Activated CD8-positive, alpha-beta T cell treated with anti-CD3 and anti-CD28 coated beads for 36 hours (primary cell): ENCODE data around the gene LENEP. TPM values are rescaled to one million over a fixed set of nuclear protein-coding genes. Genes with fewer than 3 reads are reported as not detected.

Experiments
- ATAC-seq: fragments of 200-7000 bp; cut with Tn5 transposase; one replicate; pipeline ENCODE4 v1.10.0; 2021; ENCODE audit warnings: mild to moderate bottlenecking, moderate library complexity
- CTCF ChIA-PET: fragments of 350-600 bp; sonication (Branson Sonifier 250); formaldehyde crosslinking; loops from one replicate; lab custom pipeline; 2021; ENCODE audit warnings: antibody characterized with exemption; lab: Charles Lee
- POLR2A ChIA-PET: fragments of 350-600 bp; sonication (Branson Sonifier 250); formaldehyde crosslinking; loops from one replicate; lab custom pipeline; 2021; ENCODE audit warnings: antibody characterized with exemption; lab: Charles Lee
- DNase-seq: peaks from one replicate; pipeline ENCODE4 v3.0.0-alpha.2; 2020
- H3K27ac Mint-ChIP-seq: one replicate; pipeline ENCODE4 v1.8.0; 2021; ENCODE audit warnings: mild to moderate bottlenecking, mixed read lengths
- H3K27me3 Mint-ChIP-seq: one replicate; pipeline ENCODE4 v1.8.0; 2021; ENCODE audit warnings: mixed read lengths
- H3K36me3 Mint-ChIP-seq: one replicate; pipeline ENCODE4 v1.8.0; 2021; ENCODE audit warnings: low read depth, mixed read lengths
- H3K4me1 Mint-ChIP-seq: one replicate; pipeline ENCODE4 v1.8.0; 2021; ENCODE audit warnings: low read depth, mixed read lengths
- H3K4me3 Mint-ChIP-seq: one replicate; pipeline ENCODE4 v1.8.0; 2021; ENCODE audit warnings: mild to moderate bottlenecking, moderate library complexity, mixed read lengths
- H3K9me3 Mint-ChIP-seq: one replicate; pipeline ENCODE4 v1.8.0; 2021; ENCODE audit warnings: mixed read lengths
- CTCF ChIP-seq: fragments of 200-600 bp; IDR thresholded peaks from one replicate; pipeline ENCODE4 v1.8.0; 2022; ENCODE audit warnings: antibody characterized with exemption, mild to moderate bottlenecking
- intact Hi-C: fragments of 100-400 bp; cut with micrococcal nuclease; formaldehyde crosslinking; loops from one replicate; pipeline ENCODE4 v1.10.0; 2022
- total RNA-seq, 2 experiments: library from RNA; stranded (reverse); gene quantifications; one replicate each; pipeline ENCODE4 v1.2.3, GENCODE V29; 2021

LENEP gene, protein sequence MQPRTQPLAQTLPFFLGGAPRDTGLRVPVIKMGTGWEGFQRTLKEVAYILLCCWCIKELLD
- not detected for total RNA-seq

DNA sequence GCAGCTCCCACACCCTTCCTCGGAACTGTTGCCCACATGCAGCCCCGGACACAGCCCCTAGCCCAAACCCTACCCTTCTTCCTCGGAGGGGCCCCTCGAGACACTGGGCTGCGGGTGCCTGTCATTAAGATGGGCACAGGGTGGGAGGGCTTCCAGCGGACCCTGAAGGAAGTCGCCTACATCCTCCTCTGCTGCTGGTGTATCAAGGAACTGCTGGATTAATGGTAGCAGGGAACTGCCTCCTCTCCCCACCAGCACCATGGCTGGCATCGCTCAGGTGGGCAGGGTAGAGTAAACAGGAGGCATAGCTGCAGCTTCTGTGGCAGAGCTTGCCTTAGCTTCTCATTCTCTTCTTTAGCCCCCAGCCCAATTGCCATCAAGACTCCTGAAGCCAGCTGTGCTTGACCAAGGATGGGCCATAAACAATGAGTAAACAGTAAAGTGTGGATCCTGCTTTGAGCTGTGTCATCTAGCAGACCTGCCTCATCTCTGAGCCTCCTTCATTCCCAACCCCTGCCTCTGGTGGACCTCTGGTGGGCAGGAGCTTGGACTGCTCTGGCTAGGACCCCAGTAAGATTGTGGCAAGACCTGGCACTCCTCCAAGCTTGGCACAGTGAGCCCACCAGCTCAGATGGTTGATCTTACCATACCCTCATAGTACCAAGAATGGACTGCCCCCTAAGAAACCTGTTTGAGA is at the start of gene LENEP:
Gene LENEP, plus strand, starts transcription at position 15 of the 697 bp plus-strand sequence. Its CDS starts 22 bp downstream, at position 37.
- POLR2A ChIA-PET, result interaction anchor here (0.7 to 8.6 kb wide), 6 partner anchors 10 to 42 kb away, joined by 3 to 85 read pairs (median 3); partner anchors contain the start of genes CKS1B and FLAD1
- CTCF ChIA-PET, result interaction anchor here (0.7 to 3.1 kb wide), 9 partner anchors 10 to 91 kb away, joined by 3 to 25 read pairs (median 7); partner anchors contain the start of genes ADAM15, FLAD1 and PBXIP1
- H3K4me3 Mint-ChIP-seq, result no peak within 1 kb of the TSS
- peaks cover 10% of the 10 kb centered on the region for H3K36me3 Mint-ChIP-seq
- ATAC-seq, result no peak
- no peak for TF ChIP-seq CTCF
- intact Hi-C loops, result no loop called here
- H3K27me3 Mint-ChIP-seq, result no peaks in the 10 kb centered on the region
- H3K4me1 Mint-ChIP-seq, result peaks cover 29% of the 10 kb centered on the region
- no peak within 1 kb of the TSS for H3K27ac Mint-ChIP-seq
- no peak for DNase-seq
- no peaks in the 10 kb centered on the region for H3K9me3 Mint-ChIP-seq

DNA sequence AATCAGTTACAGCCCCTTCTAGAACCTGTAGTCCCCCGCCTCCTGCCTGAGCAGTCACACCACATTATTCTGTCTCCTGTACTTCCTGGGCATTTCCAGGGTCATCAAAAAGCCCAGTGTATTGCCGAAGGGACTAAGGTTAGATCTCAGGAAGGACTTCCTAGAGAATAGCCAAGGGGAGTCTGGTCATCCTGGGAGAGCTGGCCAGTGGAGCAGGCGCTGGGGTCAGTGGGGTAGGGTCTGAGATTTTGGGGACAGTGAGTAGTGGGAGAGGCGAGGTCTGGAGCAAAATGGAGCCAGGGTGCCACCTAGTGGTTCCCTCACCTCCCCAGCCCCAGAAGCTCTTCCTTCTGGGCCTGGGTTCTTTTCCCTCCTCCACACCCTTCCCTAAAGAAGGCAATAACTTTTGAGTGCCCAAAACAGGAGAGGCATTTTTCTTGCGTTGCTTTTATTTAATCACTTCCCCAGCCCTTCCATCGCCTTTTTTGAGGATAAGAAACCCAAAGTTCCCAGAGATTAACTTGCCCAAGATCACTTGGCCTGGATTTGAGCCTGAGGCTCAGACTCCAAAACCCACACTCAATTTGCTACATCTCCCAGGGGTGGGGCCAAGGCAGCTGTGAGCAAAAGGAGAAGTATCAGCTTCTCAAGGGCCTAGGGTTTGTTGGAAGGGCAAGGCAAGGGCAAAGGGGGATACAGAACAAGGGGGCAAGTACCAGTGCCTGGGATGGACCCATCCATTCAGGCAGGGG is 49.6 kb upstream of the LENEP start:
- Mint-ChIP-seq H3K4me3 (no peak overlapping the region), H3K36me3 (no peaks in the 10 kb centered on the region), H3K27ac (peak overlapping the region; percentile 92), H3K4me1 (peaks cover 55% of the 10 kb centered on the region), H3K27me3 (no peaks in the 10 kb centered on the region), H3K9me3 (no peaks in the 10 kb centered on the region)
- ATAC-seq, result no peak
- intact Hi-C loops, result no loop called here
- CTCF ChIA-PET, result interaction anchor here (0.7 to 1.9 kb wide), 27 partner anchors 9 to 399 kb away, joined by 3 to 12 read pairs (median 3); partner anchors contain the start of genes EFNA4 and SHC1
- TF ChIP-seq CTCF, result peak; percentile 92
- POLR2A ChIA-PET, result interaction anchor here (0.5 to 2.5 kb wide), 6 partner anchors 8 to 338 kb away, joined by 3 to 10 read pairs (median 4); partner anchors contain the start of genes FLAD1, PMVK and PYGO2
- peak; percentile 59 for DNase-seq

DNA sequence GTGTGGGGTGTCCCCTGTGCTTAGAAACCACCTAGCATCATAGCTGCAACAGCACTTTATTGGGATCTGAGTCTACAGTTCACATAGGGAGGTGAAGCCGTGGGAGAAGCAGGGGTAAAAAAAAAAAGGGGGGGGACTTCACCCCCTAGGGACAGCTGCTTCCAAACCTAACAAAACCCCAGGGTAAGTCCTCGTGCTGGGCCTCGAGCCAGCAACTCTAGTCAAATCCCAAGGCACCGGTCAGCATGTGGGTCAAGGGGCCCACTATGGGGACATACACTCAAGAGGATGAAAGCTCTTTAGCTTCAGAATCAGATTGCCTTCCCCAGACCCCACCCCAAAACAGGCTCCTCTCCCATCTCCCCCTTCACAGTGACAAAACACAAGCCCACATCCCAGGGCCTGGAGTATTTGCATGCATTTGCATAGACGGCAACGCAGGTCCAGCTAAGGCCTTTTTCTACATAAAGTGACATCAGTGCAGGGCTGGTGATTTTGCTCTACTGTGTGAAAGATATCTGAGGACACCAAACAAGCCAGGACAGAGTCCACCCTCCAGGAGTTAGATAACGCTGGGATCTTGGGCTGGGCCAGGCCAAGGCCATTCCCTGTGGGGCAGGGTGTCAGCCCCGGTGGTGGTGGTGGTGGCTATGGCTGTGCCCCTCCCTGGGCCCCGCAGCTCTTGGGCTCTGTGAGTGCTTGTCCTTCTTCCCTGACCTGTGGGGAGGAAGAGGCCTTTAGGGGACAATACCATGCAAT is 48.8 kb upstream of the LENEP start:
- no peaks in the 10 kb centered on the region for H3K36me3 Mint-ChIP-seq
- no peak overlapping the region for H3K4me3 Mint-ChIP-seq
- H3K27me3 Mint-ChIP-seq, result no peaks in the 10 kb centered on the region
- H3K27ac Mint-ChIP-seq, result peak overlapping the region; percentile 92
- intact Hi-C loops, result no loop called here
- POLR2A ChIA-PET, result interaction anchor here (0.5 to 2.5 kb wide), 6 partner anchors 9 to 339 kb away, joined by 3 to 10 read pairs (median 4); partner anchors contain the start of genes FLAD1, PMVK and PYGO2
- TF ChIP-seq CTCF, result no peak
- H3K9me3 Mint-ChIP-seq, result no peaks in the 10 kb centered on the region
- H3K4me1 Mint-ChIP-seq, result peaks cover 51% of the 10 kb centered on the region
- DNase-seq, result no peak
- ATAC-seq, result no peak
- CTCF ChIA-PET, result interaction anchor here (0.7 to 1.9 kb wide), 27 partner anchors 10 to 400 kb away, joined by 3 to 12 read pairs (median 3); partner anchors contain the start of genes EFNA4 and SHC1

- H3K27me3 Mint-ChIP-seq, result no peaks in the 10 kb centered on the region
Observed at GRCh38 chr1:154945160-154945961, 48.0 kb upstream of the LENEP start.

More at GRCh38 chr1:154945160-154945961, 48.0 kb upstream of the LENEP start:
- intact Hi-C loops, result no loop called here
- no peak for TF ChIP-seq CTCF
- peaks cover under 1% of the 10 kb centered on the region for H3K36me3 Mint-ChIP-seq
- POLR2A ChIA-PET, result interaction anchor here (1.1 to 2.5 kb wide), 5 partner anchors 8 to 339 kb away, joined by 4 to 10 read pairs (median 6); partner anchors contain the start of genes FLAD1, PMVK and PYGO2
- CTCF ChIA-PET, result interaction anchor here (0.7 to 1.9 kb wide), 8 partner anchors 11 to 386 kb away, joined by 3 to 9 read pairs (median 4); no protein-coding TSS in a partner anchor
- no peak for ATAC-seq
- H3K9me3 Mint-ChIP-seq, result no peaks in the 10 kb centered on the region
- H3K27ac Mint-ChIP-seq, result no peak overlapping the region
- no peak for DNase-seq
- H3K4me3 Mint-ChIP-seq, result no peak overlapping the region
- H3K4me1 Mint-ChIP-seq, result peaks cover 47% of the 10 kb centered on the region
